NCI-H2107 treated with DMSO at 0.1 percent for 48 hours (cell line): ENCODE results near the gene UMOD.

Source experiments
- DNase-seq: peaks from one replicate; lab custom pipeline; 2025; ENCODE audit not compliant: unreplicated experiment; lab: John Stamatoyannopoulos, UW

The UMOD gene

DNA sequence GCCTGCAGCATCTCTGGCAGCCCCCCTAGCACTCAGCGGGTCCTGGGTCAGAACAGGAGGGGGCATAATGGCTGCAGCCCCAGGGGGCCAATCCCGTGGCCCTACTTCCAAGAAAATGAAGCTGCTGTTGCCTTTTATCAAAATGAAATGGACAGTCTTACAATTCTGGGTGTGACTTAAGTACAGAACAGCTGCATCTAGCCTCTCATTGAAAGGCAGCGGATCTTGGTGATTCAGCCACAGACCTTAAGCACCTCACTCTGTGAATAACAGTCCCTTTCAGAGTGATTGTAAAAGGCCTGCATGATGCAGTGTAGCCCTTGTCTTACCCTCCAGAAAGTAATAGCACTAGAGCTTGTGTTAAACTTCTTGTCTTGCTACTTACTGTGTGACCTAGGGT, 11.5 kb upstream of the UMOD start:
- DNase-seq = no peak

DNA sequence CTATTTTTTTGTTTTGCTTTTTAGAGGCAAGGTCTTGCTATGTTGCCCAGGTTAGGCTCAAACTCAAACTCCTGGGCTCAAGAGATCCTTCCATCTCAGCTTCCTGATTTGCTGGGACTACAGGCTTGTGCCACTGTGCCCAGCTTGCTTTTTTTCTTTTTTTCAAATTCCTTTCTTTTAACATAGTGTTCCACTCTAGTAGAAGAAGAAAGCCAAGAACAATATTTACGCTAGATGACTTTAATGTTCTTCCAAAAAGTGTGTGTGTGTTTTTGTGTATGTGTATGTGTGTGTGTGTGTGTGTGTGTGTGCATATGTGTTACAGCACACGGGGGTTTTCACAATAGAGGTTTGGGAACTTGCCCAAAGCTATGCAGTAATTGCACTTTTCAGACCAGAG, 10.7 kb upstream of the UMOD start:
- DNase-seq = no peak

DNA sequence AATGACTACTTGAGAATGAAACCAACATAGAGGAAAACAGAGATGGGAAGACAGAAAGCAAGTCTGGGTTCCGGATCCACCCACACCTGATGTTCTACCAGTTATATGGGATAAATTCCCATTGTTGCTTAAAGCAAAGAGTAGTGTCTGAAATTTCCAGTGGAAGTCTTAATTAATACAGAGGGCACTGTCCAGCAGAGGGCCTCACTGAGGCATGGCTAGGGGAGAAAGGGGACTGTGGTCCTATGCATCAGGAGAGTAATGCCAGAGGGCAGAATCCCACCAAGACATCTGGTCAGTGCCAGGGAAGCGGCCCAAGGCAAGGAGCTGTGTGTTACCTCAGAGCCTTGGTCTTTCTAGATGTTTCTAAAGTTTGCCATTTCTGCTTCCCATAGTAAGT, 7.5 kb upstream of the UMOD start:
- DNase-seq = no peak

DNA sequence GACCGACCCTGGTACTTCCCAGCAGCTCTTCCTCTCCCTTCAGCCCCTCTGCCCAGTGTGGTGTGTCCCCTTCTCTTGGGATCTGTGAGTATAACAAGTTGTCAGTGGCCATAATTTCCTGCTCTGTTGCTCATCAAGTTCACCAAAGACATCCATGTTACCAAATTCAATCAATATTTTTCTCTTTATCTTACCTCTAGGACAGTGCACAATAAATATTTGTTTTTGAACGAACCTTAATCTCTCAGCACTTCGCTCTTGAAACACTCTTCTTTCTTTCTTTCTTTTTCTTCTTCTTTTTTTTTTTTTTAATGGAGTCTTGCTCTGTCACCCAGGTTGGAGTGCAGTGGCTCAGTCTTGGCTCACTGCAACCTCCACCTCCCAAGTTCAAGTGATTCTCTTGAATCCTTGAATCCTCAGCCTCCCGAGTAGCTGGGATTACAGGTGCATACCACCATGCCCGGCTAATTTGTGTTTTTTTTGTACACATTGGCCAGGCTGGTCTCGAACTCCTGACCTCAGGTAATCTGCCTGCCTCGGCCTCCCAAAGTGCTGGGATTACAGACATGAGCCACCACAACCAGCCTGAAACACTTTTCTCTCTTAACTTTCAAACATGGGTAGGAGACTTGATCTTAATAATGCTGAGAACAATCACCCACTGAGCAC, 2.7 kb upstream of the UMOD start:
- DNase-seq = no peak

DNA sequence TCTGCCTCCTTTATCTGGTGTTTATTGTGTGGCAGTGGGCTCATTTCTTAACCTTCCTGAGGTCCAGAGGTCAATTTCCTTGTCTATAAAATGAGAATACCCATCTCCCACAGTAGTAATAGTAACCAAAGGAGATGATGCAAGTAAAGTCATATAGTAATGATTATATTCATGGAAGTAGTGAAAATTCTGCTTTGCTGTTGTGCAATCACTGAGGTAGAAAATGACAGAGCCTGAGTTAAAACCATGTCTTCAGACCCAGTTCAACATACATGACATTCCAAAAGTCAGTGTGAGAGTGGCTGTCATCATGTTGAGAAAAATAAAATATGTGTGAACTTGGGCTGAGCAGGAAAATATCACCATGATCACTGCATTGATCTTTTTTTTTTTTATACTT, 864 bp upstream of the UMOD start:
- no peak for DNase-seq

DNA sequence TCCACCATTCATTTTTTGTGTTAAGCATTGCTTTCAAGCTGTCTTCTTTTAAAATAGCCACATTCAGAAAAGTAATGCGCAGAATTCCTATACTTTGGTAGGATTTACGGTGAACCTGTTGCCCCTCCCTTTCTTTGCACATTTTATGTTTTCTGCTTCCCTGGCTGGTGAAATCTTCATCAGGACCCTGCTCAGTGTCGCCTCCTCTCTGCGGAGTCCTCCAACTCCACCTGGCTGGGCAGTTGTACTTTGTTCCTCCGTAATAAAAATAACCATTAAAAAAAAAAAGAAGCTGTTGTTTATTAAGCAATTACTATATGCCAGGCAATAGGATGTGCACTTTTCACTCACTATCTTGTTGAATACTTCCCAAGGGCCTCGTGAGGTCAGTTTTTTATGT, 2.9 kb downstream of the UMOD start:
- DNase-seq = no peak

DNA sequence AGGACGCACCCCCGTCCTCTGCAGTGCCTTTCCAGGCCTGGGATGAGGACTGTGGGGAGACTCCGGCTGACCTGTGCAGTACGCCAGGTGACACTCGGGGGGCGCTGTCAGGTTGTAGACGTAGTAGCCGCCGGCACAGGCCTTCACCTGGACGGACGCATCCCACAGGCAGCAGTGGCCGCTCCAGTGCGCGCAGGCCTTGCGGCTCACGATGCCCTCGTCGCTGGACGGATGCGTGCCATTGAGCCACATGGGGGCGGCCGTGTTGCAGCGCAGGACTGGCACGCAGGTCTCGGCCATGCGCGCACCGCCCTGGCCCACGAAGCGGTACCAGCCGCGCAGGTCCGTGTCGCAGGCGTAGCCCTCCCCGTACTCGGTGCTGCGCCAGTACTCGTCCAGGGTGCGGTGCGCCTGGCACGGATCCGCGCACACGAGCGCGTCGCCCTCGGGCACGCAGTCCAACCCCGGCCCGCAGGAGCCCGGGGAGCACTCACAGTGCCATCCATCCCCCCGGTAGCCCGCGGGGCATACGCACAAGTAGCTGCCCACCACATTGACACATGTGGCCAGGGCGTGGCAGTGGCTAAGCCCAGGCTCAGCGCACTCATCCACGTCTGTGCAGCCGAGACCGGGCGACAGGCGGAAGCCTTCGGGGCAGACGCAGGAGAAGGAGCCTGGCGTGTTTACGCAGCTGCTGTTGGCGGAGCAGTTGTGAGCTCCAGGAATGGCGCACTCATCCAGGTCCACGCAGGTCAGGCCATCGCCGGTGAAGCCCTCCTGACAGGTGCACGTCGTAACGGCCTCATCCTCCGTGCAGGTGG, 3.9 kb downstream of the UMOD start:
- DNase-seq = peak; percentile 3

DNA sequence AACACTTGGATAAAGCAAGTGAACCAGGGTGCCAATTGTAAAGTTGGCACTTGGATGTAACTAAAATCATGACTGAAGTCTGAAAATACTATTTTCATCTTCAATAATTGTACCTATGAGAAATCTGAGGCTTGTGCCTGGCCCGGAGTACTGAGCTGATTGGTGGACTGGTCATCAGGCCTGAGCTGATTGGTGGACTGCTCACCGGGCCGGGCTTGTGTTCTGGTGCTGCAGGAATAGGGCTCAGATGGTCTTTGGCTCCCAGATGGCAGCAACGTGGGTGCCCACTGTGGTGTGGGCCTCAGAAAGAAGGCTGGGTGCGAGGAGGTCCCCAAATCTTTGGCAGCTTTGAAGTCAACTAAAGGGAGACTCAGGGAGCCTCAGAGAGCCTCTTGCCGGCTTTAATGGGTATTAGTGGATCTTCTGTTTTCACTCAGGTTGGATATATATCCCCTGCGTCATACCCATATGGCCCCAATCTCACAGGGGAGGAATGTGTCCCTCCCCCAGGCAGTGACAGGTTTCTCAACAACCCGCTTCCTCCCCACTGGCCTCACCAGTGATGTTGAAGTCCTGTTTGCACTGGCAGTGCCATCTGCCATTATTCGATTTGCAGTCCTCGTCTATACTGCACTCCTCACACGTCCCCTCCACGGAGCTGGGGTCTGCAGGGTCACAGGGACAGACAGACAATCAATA, 4.7 kb downstream of the UMOD start:
- no peak for DNase-seq

DNA sequence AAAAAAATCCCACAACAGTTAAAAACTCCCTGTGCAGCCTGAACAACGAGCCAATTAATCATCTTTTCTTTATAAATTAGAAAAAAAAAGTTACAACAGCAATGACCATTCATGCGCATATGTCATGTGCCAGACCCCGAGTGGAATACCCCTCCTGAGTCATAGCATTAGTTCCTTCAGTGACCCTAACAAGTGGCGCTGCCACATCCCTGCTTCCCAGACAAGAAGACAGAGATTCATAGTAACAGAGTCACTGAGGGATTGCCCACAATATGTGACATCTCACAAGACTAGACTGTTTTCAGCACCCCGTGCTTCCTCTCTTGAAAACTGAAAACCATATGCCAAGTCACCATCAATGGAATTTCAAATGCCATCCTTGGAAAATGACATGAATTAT, 7.9 kb downstream of the UMOD start:
- no peak for DNase-seq

DNA sequence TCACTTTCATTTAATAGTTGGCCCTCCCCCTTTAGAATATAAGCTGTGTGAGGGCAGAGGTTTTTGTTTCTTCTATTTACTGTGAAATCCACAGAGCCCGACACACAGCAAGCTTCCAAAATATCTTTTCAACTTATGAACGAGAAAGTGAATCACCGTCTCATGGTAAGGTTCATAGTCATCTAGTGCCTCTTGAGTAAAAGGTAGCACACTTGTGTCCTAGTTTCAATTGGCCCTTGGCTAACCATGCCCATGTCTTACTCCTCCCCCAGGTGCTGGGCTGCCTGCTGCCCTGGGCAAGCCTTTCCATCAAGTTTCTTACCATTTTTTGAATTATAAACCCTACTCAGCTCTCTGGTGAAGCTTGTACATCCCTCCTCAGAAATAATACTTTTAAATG, 12.8 kb downstream of the UMOD start:
- no peak for DNase-seq

DNA sequence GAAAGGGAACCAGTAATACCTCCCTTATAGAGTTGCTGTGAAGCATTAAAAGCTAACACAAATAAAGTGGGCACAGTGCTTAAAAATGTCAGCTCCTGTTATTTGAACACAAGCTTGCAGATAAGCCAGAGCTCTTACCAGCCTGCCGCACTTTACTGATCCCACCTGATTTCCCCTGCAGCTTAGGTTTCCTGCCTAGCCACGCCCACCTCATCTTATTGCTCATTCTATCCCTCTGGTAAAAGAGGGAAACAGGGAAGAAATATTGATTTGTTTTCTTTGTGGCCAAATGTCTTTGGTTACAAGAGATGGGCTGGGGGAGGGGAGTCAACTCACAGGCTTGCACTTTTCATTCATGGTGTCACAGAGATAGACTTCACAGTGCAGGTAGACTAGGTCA, 15.6 kb downstream of the UMOD start:
- DNase-seq = peak; percentile 68

DNA sequence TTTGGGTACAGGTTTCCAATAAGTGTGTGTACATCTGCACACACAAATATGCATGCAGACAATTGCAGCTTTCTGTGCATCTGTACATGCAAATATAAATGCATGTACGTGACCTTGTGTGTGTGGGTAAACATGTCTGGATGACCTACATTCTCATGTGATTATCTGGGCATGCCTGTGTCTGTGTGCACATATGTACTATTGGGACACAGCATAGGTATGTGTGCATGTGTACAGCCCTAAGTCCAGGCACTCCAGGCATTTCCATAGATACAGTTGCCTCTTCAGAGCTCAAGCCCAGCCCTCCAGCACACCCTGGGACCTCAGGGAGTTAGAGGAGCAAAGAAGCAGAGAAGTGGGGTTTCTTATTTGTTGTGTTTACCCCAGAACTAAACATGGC, 18.1 kb downstream of the UMOD start:
- DNase-seq = no peak

DNA sequence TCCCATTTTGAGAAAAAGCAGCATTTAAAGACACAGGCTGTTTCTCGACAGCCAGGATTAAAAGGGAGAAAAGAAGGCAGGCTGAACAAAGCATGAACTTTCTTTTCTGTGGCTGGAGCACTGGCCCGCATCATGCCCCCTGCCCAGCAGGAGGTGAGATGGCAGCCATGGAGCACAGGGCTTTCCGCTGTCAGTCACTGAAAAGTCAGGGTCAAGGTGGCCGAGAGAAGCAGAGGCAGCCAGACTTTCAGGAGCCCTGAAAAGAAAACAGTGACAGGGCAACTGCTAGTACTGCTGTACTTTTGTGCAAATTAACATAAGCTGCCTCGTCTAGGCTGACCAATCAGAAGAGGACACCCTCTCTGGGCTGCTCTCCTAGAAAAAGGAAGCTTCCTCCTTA, 19.4 kb downstream of the UMOD start:
- DNase-seq = no peak

DNA sequence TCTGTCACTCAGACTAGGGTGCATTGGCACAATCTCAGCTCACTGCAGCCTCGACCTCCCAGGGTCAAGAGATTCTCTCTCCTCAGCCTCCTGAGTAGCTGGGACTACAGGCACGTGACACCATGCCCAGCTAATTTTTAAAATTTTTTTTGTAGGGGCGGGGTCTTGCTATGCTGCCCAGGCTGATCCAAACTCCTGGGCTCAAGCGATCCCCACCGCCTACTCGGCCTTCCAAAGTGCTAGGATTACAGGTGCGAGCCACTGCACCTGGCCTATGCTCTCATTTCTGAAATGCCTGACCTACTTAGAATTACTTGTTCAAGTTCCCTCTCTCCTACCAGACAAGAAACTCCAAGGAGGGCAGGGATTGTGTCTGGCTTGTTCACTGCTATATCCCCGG, 20.1 kb downstream of the UMOD start:
- no peak for DNase-seq

DNA sequence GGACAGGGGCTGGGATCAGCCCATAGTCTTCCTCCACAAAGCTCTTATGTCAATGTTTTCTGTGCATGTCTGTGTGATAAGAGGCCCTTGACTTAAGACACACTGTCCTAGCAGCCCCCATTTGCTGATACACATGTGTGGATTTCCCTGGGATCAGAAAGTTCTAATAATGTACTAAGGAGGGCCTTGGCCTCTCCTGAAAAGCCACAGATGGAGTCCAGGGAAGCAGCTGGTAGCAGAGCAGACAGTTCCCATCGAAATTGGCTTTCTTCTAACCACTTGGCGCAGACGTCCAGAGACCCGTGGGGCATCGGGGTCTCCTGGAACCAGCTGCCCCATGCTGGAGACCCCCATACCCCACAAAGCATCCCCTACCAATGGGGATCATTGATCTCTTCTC, 20.9 kb downstream of the UMOD start:
- no peak for DNase-seq

DNA sequence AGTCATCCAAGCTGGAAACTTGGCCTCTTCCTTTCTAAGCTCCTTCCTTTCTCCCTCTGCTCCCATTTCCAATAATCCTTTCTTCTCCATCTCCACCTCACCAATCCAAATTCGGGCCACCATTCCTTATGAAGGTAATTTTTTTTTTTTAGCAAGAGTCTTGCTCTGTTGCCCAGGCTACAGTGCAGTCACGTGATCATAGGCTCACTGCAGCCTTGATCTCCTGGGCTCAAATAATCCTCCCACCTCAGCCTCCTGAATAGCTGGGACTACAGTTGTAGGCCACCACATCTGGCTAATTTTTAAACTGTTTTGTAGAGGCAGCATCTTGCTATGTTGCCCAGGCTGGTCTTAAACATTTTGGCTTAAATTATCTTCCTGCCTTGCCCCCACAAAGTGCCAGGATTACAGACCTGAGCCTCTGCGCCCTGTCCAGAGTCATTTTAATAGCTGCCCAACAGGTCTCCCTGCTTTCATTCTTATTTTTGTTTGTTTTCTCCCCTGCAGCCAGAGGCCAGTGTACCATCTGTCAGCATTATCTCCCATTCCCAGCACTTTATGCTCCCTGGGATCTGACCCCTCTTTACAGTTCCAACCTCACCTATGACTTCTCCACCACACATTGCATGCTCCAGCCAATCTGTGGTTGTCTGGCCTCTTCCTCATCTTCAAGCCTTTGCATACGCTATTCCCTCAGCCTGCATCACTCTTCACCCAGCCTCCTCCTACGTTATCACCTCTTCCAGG, 22.9 kb downstream of the UMOD start:
- DNase-seq = no peak

DNA sequence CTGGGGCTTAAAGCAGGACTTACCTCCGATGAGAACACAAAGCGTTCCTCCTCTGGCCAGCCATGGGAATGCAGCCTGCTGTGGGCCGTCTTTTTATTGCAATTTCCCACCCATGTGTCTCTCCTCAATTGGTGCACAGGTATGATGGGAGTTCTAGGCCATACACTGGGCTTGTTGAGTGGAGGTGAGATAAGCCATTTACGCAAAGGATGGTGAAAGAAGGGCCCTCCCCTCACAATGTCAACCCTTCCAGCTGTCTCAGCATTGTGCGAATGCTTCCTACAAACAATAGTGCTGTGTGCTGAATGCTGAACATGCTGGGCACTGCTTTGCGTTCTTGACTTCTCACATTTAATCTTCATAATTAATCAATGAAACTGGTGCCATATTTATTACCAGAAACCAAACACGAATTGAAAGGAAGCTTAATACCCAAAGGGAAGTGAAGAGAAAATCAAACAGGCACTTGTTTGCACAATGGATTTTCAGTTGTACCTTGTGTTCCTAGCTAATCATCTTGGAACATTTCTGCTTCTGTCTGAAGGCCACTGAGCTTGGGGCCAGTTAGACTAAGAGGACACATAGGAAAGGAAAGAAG, 25.0 kb downstream of the UMOD start, which contains the start of gene GP2:
Gene GP2 (minus strand): TSS at position 70 of the 598 bp plus-strand sequence. CDS start 1,082 bp downstream, outside the sequence.
- no peak for DNase-seq

DNA sequence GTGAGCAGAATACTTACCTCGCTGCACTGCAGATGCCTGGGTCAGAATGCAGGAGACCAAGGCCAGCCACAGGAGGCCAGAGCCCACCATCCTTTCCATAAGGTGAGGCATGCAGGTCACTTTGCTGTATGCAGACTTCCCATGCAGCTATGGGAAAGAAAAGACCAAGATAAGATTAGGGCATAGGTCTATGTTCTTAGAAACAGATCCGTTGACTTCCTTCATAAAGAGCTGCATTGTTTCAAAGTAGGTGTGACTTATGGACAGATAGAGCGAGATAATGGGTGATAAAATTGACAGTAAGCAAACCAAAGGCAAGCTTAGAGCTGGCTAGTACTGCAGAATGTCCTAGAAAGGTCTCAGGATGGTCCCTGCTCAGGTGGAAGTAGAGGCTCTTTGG, 26.2 kb downstream of the UMOD start:
- no peak for DNase-seq

DNA sequence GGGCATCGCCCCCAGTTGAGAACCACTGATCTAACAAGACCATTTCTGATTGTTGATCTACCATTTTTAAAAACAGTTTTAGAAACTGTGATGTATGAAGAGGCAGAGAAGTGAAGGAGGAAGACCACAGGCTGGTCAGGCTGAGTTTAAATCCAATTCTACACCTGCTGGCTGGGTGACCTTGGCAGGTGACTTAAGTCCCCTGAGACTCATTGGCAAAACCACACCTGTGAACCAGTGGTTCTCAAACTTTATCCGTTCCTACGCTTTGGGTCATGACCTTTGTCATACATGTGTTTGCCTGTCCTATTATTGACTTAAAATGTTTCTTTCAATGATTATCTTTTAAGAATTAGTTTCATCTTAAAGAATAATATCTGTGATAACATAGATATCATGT, 27.5 kb downstream of the UMOD start:
- no peak for DNase-seq

DNA sequence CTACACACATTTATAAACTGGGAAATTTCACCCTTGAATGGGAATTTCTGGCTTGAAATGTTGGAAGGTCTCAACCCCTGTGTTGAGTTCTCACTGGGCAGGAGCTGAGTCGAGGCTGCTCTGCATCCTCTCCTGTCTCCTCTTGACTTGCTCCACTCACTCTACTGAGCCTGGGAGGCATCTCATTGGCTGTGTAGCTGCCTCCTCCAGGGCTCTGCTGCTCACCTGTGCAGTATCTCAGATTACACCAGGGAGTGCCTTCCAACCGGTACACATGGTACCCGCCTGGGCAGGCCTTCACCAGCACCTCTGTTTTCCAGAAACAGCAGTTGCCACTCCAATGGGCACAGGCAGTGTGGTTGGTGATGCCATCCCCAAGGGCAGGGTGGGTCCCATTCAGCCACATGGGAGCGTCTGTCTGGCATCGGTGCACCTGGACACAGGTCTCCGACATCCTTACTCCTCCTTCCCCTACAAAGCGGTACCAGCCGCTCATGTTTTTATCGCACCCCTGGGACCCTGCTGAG, 28.9 kb downstream of the UMOD start:
- peak; percentile 70 for DNase-seq

DNA sequence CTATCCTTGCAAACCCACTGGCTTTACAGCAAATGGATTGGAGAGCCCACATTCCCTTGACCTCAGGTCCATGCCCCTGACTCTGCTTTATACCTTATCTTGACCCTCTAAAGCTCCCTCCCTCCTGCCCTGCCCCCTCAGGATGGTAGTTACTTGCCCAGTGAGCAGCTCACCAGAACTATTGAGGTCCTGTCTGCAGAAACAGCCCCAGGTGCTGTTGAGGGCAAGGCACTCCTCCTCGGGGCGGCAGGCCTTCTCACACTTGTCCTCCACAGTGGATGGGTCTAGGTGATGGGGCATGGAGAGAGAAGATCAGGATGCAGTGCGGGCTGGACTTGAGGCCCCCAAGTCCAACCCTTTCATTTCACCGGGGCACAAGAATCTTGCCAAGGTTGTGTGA, 29.8 kb downstream of the UMOD start:
- no peak for DNase-seq
